ENCODE measurements around the gene AGO4. TPM values are rescaled to one million over a fixed set of nuclear protein-coding genes. Genes with fewer than 3 reads are reported as not detected.

AGO4 gene
- total RNA-seq, 1 experiment from 2014 or later = 5.2 TPM

GRCh38 chr1:35893051-35893879 is 85.4 kb downstream of the AGO4 start:
- POLR2A ChIA-PET = no interaction called here
- Mint-ChIP-seq H3K27me3 (ENCODE audit: insufficient read depth, unreplicated experiment) (no peaks in the 10 kb centered on the region), H3K36me3 (ENCODE audit: insufficient read depth, unreplicated experiment) (peaks cover 45% of the 10 kb centered on the region), H3K4me3 (ENCODE audit: unreplicated experiment) (no peak overlapping the region), H3K9me3 (ENCODE audit: unreplicated experiment) (no peaks in the 10 kb centered on the region), H3K4me1 (ENCODE audit: insufficient read depth, unreplicated experiment) (no peaks in the 10 kb centered on the region), H3K27ac (ENCODE audit: low read depth, unreplicated experiment) (no peak overlapping the region)
- TF ChIP-seq, protein P1, sequence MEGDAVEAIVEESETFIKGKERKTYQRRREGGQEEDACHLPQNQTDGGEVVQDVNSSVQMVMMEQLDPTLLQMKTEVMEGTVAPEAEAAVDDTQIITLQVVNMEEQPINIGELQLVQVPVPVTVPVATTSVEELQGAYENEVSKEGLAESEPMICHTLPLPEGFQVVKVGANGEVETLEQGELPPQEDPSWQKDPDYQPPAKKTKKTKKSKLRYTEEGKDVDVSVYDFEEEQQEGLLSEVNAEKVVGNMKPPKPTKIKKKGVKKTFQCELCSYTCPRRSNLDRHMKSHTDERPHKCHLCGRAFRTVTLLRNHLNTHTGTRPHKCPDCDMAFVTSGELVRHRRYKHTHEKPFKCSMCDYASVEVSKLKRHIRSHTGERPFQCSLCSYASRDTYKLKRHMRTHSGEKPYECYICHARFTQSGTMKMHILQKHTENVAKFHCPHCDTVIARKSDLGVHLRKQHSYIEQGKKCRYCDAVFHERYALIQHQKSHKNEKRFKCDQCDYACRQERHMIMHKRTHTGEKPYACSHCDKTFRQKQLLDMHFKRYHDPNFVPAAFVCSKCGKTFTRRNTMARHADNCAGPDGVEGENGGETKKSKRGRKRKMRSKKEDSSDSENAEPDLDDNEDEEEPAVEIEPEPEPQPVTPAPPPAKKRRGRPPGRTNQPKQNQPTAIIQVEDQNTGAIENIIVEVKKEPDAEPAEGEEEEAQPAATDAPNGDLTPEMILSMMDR (IDR thresholded peaks at IDR 0.05; ENCODE audit: unreplicated experiment) = no peak
- intact Hi-C loops (cut with micrococcal nuclease) = no loop called here
- no peak for DNase-seq (ENCODE audit: unreplicated experiment)
- CTCF ChIA-PET = interaction anchor here (0.7 kb wide), 1 partner anchor 13 kb away, joined by 3 read pairs; no protein-coding TSS in a partner anchor
- BruUV-seq (replicated peaks) = no TSS peak

GRCh38 chr1:35894183-35894582 is 86.4 kb downstream of the AGO4 start:
- Mint-ChIP-seq H3K27ac (ENCODE audit: low read depth, unreplicated experiment) (no peak overlapping the region), H3K9me3 (ENCODE audit: unreplicated experiment) (no peaks in the 10 kb centered on the region), H3K36me3 (ENCODE audit: insufficient read depth, unreplicated experiment) (peaks cover 39% of the 10 kb centered on the region), H3K4me3 (ENCODE audit: unreplicated experiment) (no peak overlapping the region), H3K27me3 (ENCODE audit: insufficient read depth, unreplicated experiment) (no peaks in the 10 kb centered on the region), H3K4me1 (ENCODE audit: insufficient read depth, unreplicated experiment) (no peaks in the 10 kb centered on the region)
- ChIA-PET CTCF (interaction anchor here (0.7 kb wide), 1 partner anchor 12 kb away, joined by 3 read pairs; no protein-coding TSS in a partner anchor), POLR2A (no interaction called here)
- TF ChIP-seq, protein P1 (IDR thresholded peaks at IDR 0.05; ENCODE audit: unreplicated experiment) = no peak
- BruUV-seq (replicated peaks) = no TSS peak
- intact Hi-C loops (cut with micrococcal nuclease) = no loop called here
- no peak for DNase-seq (ENCODE audit: unreplicated experiment)

DNA sequence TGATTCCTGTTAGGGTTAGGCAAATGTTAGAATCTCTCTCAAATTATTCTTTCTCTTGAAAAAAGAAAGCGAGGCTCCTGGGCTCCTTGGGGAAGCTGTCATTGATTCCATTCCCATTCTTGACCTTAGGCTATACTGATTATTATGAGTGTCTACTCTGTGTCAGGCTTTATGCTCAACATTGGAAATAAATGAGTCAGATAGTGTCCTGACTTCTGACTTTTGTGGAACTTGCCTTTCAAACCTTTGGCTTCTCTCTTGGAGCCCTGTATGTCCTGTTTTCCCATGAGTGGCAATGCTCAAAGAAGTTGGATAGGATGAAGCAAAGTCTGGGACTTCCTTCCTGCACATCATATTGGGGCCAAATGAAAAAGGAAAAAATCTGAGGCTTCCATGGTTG is 86.8 kb downstream of the AGO4 start:
- Mint-ChIP-seq H3K4me3 (ENCODE audit: unreplicated experiment) (no peak overlapping the region), H3K27ac (ENCODE audit: low read depth, unreplicated experiment) (no peak overlapping the region), H3K36me3 (ENCODE audit: insufficient read depth, unreplicated experiment) (peaks cover 35% of the 10 kb centered on the region), H3K27me3 (ENCODE audit: insufficient read depth, unreplicated experiment) (no peaks in the 10 kb centered on the region), H3K4me1 (ENCODE audit: insufficient read depth, unreplicated experiment) (no peaks in the 10 kb centered on the region), H3K9me3 (ENCODE audit: unreplicated experiment) (no peaks in the 10 kb centered on the region)
- ChIA-PET POLR2A (no interaction called here), CTCF (no interaction called here)
- no peak for DNase-seq (ENCODE audit: unreplicated experiment)
- intact Hi-C loops (cut with micrococcal nuclease) = no loop called here
- no TSS peak for BruUV-seq (replicated peaks)
- TF ChIP-seq, protein P1 (IDR thresholded peaks at IDR 0.05; ENCODE audit: unreplicated experiment) = no peak

DNA sequence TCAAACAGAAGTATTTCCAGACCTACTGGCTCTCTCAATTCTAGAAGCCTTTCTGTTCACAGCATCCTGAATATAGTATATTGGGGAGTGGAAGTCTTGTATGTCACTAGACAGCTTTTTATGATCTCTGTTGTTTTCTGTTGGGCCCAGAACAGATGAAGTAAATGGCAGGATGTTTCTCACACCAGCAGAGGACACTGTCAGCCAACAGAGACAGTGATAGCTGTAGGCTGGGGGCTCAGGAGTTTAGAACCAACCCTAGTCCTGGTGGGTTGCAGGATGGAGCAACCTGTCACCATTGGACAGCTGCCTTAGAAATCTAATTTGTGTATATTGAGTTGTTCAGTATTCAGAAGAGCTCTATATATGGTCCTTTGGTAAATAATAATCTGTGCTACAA is 92.1 kb downstream of the AGO4 start:
- intact Hi-C loops (cut with micrococcal nuclease) = no loop called here
- CTCF ChIA-PET = interaction anchor here (0.7 to 1.8 kb wide), 3 partner anchors 13 to 331 kb away, joined by 3 to 6 read pairs (median 3); no protein-coding TSS in a partner anchor

More for the DNA sequence above, 92.1 kb downstream of the AGO4 start:
- H3K9me3 Mint-ChIP-seq (ENCODE audit: unreplicated experiment) = no peaks in the 10 kb centered on the region
- peaks cover 26% of the 10 kb centered on the region for H3K36me3 Mint-ChIP-seq (ENCODE audit: insufficient read depth, unreplicated experiment)
- TF ChIP-seq, protein P1 (IDR thresholded peaks at IDR 0.05; ENCODE audit: unreplicated experiment) = no peak
- H3K4me3 Mint-ChIP-seq (ENCODE audit: unreplicated experiment) = no peak overlapping the region
- no TSS peak for BruUV-seq (replicated peaks)
- no peaks in the 10 kb centered on the region for H3K27me3 Mint-ChIP-seq (ENCODE audit: insufficient read depth, unreplicated experiment)
- H3K4me1 Mint-ChIP-seq (ENCODE audit: insufficient read depth, unreplicated experiment) = no peaks in the 10 kb centered on the region
- POLR2A ChIA-PET = interaction anchor here (0.7 kb wide), 2 partner anchors 31 to 134 kb away, joined by 3 to 5 read pairs; partner anchors contain the start of gene AGO3
- H3K27ac Mint-ChIP-seq (ENCODE audit: low read depth, unreplicated experiment) = no peak overlapping the region
- DNase-seq (ENCODE audit: unreplicated experiment) = no peak

Measured in MCF 10A (cell line).